HuH-7.5 (cell line): ENCODE results near the gene CREG1.
"Not testable (repeated sequence)": the region's sequence is repeated elsewhere in the genome, so short reads cannot be mapped to it uniquely, and the experiment has no call there.

Experiments
- DNase-seq: peaks from one replicate; pipeline ENCODE4 v3.0.0; 2011; ENCODE audit warnings: low spot score

Gene CREG1

GRCh38 chr1:167553136-167554027 lies at the start of gene CREG1:
Gene CREG1, minus strand, starts transcription at chr1:167553762.
- DNase-seq = peak; percentile 85

- DNase-seq = no peak
Observed at GRCh38 chr1:167602840-167603239, 49.3 kb upstream of the CREG1 start.

DNA sequence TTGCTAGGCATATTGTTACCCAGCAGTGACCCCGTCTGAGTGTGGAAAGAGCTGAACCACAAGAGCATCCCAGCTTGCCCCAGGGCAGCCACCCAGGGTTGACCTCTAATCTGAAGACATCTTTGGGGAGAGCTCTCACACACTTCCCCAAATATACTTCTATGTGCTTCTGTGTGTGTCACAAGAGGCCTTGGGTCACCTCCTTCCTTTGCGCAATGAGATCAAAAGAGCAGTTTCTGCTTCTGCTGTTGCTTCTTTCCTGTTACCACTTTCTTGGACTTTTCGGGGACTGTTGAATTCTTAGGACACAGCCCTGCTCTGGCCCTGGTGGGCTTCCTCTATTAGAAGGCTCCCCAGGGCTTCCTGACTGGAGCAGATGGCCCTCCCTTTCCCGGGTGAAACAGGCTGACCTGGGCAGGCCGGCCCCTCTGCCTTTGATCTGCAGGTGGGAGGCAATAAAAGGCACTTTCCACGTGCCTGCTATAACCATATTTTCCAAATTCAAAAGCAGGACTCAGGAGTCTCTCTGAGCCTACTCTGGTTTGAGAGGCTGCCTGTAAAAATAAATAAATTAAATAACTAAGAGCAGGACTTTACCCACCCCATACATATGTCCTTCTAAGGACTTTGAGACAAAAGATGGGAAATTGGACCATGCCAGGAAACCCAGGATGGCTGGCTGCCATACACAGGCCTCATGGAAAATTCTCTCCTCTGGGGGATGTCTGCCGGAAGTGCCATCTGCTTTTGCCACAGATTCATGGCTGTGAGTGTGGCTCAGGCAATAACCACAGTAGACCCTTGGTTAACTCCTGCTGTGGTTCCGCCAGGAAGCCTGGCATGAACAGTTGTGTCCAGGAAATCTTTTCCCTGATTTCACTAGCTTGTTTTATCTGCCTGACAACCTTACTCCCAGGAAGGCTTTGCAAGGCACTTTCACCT lies 48.2 kb upstream of the CREG1 start:
- DNase-seq = no peak

GRCh38 chr1:167599957-167600581 lies 46.5 kb upstream of the CREG1 start:
- no peak for DNase-seq

DNA sequence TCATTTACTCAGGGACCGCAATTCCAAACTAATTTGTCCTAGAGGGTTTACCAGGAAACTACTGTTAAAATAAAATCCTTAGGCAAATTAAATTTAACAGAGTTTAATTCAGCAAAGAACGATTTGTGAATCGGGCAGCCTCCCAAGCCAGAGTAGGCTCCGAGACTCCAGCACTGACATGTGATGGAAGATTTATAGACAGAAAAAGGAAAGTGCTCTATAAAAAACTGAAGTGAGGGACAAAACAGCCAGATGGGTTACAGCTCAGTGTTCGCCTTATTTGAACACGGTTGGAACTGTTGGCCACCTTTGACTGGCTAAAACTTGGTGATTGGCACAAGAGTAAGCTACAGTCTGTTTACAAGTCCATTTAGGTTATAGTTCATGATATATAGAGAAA lies 41.3 kb upstream of the CREG1 start:
- DNase-seq = no peak

DNA sequence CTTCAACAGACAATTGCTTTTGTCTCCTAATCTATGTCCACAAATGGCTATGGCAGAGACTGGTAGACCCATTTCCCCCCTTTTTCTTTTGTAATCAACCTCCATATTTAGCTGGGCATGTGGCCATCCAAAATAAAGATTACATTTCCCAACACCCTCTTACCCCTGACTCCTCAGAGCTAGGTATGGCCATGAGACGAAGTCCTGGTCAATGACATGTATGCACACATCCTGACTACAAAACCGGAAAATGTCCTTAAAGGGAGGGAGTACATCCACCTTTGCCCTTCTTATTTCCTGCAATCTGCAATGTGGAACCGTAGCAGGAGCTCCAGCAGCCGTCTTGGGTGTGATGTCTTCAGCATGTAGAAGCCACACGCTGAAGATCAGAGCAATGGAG lies 40.3 kb upstream of the CREG1 start:
- DNase-seq = no peak

DNA sequence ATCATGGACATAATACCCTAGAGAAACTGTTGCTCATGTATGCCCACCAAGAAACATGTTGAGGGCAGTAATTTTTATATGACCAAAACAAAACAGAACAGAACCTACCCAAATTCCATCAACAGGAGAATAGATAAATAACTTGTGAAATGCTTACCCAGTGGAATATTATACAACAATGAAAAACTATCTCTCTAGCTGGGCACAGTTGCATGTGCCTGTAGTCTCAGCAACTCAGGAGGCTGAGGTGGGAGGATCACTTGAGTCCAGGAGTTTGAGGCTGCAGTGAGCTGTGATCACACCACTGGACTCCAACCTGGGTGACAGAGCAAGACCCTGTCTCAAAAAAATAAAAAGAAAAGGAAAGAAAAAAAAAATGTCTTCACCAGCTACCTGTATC lies 38.9 kb upstream of the CREG1 start:
- DNase-seq = no peak

DNA sequence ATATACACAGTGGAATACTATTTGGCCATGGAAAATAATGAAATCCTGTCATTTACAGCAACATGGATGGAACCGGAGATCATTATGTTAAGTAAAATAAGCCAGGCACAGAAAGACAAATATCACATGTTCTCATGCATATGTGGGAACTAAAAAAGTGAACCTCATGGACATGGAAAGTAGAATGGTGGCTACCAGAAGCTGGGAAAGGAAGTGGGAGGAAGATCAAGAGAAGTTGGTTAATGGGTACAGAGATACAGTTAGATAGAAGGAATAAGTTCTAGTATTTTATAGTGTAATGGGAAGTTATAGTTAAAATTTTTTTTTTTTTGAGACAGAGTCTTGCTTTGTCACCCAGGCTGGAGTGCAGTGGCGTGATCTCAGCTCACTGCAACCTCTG lies 34.8 kb upstream of the CREG1 start:
- no peak for DNase-seq

- DNase-seq = no peak
Observed at GRCh38 chr1:167587872-167588271, 34.3 kb upstream of the CREG1 start.

DNA sequence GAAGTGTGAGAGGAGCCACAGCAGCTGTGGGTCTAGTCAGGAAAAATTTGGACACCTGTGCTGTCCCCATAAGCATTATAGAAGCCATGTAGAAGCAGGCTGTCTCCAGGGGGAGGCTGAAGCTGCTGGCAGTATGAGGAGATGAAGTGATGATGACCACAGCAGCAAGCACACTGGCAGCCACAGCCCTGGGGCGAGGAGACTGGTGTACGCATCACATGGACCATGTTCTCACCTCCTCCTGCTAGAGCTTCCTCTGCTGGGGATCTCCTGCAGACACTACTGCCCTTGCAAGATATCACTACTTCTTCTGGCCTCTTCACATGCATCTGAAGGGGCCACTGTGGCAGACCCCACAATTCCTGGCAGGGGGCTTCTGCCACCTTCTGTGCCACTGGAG lies 33.8 kb upstream of the CREG1 start:
- DNase-seq = no peak

GRCh38 chr1:167584581-167584980 lies 31.0 kb upstream of the CREG1 start:
- DNase-seq = no peak

DNA sequence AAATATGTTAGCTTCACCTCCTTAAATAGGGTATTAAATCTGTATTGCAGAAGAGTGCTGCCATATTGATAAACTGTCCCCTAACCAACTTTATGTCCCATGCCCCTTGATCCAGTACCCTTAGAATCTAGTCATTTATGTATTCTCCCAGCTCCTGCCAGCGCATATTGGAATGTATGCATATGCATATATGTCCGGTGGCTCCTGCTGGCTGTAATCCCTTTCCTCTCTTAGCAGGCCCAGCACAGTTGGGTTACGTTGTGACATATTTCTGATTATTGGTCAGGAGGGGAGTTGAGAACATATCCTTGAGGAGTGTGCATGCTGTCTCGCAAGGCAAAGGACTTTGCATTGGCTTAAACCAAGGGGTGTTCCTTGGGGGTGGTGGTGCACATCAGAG lies 29.2 kb upstream of the CREG1 start:
- no peak for DNase-seq

- DNase-seq = no peak
Observed at GRCh38 chr1:167582064-167582463, 28.5 kb upstream of the CREG1 start.

DNA sequence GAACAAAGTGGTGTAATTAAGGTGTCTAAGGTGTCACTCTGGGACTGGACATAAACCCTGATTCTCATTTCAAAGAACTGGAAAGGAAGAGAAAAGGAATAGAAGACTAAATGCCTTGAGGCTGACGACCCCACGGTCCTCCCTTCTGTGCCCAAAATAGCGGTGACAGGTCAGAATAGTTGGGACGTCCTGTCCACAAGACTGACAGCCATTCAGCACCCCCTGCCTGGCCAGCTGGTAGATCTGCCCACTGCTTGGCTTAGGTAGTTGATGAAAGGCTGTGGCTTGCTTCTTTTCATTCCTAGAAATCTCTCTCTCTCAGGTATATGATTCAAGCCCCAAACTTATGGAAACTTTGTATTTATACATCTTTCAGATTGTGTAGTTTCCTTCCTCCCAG lies 26.4 kb upstream of the CREG1 start:
- no peak for DNase-seq

DNA sequence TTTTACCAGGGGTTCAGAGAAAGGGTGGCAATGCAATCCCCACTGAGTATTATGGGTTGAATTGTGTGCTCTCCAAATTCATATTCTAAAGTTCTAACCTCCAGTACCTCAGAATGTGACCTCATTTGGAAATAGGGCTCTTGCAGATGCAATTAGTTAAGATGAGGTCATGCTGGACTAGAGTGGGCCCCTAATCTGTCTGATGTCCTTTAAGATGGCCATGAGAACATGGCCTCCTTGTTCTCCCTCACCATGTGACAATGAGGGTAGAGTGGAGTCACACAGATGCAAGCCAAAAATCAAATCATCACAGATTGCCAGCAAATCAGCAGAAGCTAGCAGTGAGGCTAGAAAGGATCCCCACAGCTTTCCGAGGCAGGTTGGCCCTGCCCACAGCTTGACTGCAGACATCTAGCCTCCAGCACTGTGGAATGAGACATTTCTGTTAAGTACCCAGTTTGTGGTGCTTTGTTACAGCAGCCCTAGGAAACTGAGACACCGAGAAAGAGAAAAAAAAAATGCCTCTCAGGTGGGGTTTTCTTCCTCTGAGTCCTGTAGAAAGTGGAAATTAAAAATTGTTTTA lies 25.5 kb upstream of the CREG1 start:
- DNase-seq = no peak

DNA sequence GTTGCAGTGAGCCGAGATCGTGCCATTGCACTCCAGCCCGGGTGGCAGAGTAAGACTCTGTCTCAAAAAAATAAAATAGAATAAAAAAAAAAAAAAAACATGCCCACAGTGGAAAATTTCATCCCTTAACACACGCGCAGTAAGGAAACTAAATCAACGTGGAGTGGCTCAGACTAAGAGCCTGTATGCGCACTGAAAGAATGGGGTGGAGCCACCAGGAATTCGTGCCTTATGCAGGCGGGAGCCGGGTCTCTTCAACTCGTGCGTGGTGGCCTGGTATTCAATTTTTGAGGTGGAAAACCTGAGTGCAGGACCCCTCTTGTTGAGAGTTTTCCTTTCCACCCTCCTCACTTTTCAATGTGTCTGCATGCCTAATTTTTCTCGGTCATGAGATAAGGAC lies 22.1 kb upstream of the CREG1 start:
- no peak for DNase-seq

DNA sequence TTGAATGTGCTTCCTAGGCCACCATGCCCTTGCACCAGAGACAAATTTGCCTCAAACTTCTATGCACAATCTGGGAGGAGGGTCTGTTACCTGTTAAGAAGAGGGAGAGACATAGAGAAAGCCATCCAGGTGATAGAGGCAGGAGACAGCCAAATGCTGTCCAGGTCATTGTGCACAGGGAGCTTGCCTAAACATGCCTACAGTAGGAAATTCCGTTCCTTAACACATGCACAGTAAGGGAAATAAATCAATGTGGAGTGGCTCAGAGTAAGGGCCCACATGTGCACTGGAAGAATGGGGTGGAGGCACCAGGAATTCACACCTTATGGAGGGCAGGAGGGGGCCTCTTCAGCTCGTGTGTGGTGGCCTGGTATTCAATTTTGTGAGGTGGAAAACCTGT lies 19.5 kb upstream of the CREG1 start:
- DNase-seq = no peak

- DNase-seq = not testable (repeated sequence)
Observed at GRCh38 chr1:167570712-167571111, 17.1 kb upstream of the CREG1 start.

- DNase-seq = no peak
Observed at GRCh38 chr1:167567663-167568062, 14.1 kb upstream of the CREG1 start.

DNA sequence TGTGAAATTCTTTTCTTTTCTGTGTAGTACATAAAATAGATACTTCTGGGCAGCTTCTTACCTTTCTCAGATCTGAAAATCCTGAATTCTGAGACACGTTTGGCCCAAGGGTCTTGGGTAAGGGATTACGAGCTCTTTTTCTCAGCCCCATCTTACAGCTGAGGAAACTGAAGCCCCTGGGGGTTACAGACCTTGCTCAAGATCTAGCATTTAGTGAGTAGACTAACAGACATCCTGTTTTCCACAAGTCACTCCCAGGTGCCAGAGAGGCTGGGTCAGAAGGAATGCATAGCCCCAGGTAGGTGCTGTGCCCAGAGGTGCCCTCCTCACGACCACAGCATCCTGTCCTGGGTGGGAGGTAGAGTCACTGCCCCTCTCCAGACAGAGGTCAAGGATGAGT lies 13.2 kb upstream of the CREG1 start:
- no peak for DNase-seq

DNA sequence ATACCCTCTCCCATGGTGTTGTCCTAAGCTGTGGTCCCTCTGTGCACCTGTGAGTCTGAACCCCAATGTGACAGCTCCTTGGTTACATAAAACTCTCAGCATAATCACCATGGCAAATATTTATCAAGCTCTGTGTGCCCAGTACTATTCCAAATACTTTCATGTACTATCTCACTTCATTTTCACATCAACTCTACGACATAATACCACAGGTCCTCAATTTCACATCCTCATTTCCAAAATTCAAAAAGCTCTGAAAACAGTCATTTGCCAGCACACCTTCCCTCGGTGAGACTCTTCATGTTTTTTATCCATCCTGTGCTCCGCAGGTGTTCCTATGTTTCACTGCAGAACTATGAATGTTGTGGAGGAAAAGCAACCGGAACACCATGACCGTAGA lies 12.4 kb upstream of the CREG1 start:
- no peak for DNase-seq

- DNase-seq = no peak
Observed at GRCh38 chr1:167564612-167565270, 11.2 kb upstream of the CREG1 start.
